HPDE6-E6E7 (cell line): Measurements from ENCODE around the gene YIPF3.

Source experiments
- DNase-seq: peaks from one replicate; pipeline ENCODE4 v3.0.0; 2011; ENCODE audit warnings: missing footprints; ENCODE audit errors: extremely low spot score

Gene YIPF3

DNA sequence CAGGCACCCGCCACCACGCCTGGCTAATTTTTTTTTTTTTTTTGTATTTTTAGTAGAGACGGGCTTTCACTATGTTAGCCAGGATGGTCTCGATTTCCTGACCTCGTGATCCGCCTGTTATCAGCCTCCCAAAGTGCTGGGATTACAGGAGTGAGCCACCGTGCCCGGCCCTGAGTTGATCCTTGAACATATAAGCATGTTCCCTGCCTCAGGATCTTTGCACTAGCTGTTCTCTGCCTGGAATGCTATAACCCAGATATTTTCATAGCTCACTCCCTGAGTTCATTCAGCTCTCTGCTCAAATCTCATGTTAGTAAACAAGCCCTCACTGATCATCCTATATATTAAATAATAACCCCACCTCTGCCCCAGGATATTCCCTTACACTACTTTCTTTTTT is 52.4 kb downstream of the YIPF3 start:
- DNase-seq = no peak

GRCh38 chr6:43461936-43462335 is 54.8 kb downstream of the YIPF3 start:
- no peak for DNase-seq
